SHP77 treated with DMSO at 0.1 percent for 48 hours (cell line): ENCODE measurements around the gene CHRM2.
"Not testable (repeated sequence)": the region's sequence is repeated elsewhere in the genome, so short reads cannot be mapped to it uniquely, and the experiment has no call there.

Experiments used
- DNase-seq: peaks from one replicate; lab custom pipeline; 2025; lab: John Stamatoyannopoulos, UW

Gene CHRM2

GRCh38 chr7:136868496-136869000, at the start of gene CHRM2:
CHRM2 (plus strand) TSS chr7:136868652; CDS start chr7:137014866, 146,214 bp downstream.
- DNase-seq = no peak

DNA sequence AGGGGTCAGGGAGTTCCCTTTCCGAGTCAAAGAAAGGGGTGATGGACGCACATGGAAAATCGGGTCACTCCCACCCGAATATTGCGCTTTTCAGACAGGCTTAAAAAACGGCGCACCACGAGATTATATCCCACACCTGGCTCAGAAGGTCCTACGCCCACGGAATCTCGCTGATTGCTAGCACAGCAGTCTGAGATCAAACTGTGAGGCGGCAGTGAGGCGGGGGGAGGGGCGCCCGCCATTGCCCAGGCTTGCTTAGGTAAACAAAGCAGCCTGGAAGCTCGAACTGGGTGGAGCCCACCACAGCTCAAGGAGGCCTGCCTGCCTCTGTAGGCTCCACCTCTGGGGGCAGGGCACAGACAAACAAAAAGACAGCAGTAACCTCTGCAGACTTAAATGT, 37.1 kb upstream of the CHRM2 start:
- DNase-seq = not testable (repeated sequence)

DNA sequence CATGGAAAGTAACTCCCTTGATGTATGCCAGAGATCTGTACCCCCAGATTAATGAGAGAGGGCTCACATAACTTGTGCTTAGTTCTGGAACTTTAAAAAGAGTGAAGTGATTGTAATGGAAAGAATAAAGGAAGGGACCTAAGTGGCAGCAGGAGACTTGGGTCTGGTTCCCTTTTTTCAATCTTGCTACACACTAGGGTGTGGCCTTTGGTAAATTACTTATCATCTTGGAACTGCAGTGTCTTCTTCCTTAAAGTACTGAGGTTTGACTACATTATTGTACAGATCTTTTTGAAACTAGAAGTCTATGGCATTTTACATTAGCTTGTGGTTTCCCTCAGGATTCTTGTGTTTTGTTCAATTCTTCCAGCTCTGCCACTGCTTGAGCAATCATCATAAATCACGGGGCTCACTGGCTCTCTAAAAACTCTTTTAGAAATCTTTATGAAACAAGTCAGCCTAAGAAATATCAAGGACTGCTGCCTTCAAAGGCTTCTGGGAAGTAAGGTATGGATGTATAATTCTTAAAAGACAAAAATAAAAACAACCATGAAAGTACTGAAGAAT, 22.5 kb upstream of the CHRM2 start:
- DNase-seq = no peak

- no peak for DNase-seq
These were observed 20.6 kb upstream of the CHRM2 start for GRCh38 chr7:136847858-136848257.

DNA sequence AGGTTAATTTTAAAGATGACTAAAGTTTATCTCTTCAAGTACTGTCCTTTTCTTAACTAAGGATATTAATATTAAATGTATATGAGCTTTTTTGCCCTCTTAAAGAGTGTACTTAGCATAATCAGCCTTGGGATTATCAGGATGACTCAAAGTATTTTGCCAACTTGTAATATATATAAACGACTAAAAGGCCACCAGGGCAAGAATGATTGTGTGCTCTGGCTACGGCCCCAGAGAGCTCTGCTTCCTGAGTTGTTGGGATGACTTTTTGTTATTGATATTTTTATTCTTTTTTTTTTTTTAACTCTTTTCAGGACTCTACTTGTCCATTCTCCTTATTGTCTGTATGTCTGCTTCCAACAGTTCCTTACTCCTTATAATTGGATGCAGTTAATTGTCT, 14.8 kb upstream of the CHRM2 start:
- no peak for DNase-seq

DNA sequence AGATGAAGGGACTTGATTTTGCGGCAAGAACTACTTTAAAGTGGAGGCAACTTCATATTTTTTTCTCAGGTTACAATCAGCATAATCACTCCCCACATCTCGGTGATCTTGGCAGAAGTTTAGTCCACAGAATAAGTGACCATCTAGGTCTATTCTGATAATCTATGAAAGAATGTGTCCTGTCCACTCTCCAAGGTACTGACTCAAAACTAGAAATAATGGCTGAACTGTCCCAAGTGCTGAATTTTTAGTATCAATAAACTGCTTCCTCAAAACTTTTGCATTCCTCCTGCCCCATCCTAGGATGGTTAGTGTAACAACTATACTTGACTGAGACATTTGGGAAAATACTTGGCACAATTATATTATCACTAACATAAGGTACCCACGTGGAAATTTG, 10.9 kb upstream of the CHRM2 start:
- no peak for DNase-seq

DNA sequence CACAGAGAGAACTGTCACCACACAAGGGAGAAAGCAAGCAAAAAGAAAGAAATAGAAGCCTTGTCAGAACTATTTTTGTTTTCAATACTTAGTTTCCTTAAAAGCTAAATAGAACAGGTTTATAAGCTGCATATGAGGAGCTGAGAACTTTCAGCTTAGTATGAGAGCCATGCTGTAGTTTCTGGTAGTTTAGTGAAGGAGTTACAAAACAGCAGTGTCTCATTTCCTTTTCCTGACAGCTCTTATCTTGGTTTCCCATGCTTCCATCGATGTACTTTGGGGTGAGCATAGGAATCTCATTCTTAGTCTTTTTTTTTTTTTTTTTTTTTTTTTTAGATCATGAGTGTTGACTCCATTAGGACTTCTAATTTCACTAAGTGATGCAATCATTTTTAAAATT, 8.6 kb upstream of the CHRM2 start:
- no peak for DNase-seq

DNA sequence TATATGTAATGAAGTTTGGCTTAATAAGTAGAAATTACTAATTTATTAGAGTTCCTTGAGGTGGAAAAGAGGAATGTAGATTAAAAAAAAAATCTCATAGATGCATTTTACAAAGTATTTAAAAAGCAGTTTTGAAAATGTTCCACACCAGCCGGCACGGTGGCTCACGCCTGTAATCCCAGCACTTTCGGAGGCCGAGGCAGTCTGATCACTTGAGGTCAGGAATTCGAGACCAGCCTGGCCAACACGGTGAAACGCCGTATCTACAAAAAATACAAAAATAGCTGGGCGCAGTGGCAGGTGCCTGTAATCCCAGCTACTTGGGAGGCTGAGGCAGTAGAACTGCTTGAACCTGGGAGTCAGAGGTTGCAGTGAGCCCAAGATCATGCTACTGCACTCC, 3.2 kb upstream of the CHRM2 start:
- no peak for DNase-seq

- DNase-seq = no peak
These were observed 2.7 kb upstream of the CHRM2 start for GRCh38 chr7:136865777-136866176.

DNA sequence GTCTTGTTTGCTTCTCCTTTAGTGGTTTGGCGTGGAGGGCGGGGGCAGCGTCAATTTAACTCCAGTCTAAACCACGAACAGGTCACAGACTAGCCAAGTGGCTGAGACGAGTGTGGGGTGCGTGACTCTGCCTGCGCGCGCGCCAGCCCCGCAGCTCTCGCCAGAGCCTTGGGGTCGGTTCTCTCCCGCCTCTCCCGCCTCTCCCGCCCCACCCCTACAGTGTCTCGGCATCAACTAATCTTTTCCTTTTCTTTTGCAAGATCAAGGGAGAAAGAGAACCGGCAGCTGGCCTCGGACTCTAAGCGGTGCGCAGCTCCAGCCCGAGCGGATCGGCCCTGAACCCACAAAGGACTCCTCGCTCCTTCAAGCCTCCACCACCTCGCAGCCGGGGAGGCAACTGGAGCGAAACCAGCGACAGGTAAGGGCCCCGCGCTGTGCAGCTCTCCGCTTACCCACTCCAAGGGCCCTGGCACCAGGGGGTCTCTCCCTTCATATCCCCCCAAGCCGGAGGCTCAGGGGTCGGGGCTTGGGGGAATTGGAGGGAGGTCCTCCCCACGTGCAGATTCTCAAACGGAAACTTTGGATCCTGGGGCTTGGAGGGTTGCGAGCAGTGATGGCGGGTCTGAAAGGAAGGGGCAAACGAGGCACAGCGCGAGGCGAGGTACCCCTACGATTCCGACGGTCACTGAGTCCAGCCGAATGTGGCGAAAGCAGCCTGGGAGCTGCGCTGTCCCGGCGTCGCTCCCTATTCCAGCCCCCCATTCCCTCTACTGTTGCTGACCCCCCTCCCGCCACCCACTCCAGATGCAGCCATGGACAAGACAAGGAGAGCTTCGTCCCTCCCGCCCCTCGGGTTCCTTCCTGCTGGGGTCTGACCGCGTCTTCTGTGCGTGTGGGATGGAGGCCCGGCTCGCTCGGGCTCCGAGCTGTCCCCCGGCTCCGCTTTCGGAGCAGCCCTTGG, 829 bp downstream of the CHRM2 start:
- DNase-seq = no peak

GRCh38 chr7:136869991-136870865, 1.8 kb downstream of the CHRM2 start:
- no peak for DNase-seq

DNA sequence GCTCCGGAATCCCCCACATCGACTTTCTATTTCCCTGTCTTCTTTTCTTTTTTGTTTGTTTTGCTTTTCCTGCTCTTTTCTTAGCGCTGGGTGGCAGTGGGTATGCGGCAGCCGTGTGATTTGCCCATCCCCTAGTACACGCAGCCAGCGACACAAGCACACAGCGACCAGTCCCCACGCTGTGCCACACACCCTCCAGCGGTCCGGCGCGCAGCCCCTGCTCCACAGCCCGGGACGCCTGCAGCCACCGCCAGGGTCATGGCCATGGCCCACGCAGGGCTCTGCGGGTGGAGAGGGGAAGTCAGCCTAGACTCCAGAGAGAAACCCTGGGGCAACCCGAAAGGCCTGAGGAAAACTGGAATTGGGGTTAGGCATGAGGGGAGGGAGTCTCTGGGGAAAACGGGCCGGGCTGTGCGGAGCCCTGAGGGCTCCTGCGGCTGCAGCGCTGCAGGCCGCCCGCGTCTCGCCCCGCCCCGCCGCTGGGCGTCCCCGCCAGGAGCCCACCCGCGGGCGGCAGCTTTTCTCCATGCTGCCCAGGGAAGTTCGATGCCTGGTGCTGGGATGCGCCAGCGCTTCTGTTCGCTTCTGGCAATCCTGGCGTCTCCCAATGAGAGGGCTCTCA, 2.5 kb downstream of the CHRM2 start:
- DNase-seq = no peak

- DNase-seq = peak; percentile 31
These were observed 6.1 kb downstream of the CHRM2 start for GRCh38 chr7:136874393-136875032.

GRCh38 chr7:136877509-136877908, 9.1 kb downstream of the CHRM2 start:
- DNase-seq = no peak

- no peak for DNase-seq
These were observed 9.5 kb downstream of the CHRM2 start for GRCh38 chr7:136877990-136878389.

DNA sequence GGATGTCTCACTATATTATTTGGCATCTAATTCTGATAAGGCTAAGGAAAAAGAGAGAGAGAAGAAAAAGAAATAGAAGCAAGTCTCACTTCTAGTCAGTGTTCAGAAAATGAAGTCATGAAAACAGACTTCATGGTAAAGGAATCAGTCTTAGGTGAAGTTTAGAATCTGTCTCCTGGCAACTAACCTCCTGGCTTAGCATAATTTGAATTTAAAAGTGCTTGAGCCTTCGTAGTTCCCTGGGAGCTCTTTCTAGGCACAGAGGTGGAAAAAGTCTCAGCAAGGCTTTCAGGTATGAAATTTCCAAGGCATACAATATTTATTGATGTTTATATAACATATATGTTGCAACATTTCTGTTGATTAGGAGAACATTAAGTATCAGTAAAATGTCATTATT, 10.4 kb downstream of the CHRM2 start:
- no peak for DNase-seq

DNA sequence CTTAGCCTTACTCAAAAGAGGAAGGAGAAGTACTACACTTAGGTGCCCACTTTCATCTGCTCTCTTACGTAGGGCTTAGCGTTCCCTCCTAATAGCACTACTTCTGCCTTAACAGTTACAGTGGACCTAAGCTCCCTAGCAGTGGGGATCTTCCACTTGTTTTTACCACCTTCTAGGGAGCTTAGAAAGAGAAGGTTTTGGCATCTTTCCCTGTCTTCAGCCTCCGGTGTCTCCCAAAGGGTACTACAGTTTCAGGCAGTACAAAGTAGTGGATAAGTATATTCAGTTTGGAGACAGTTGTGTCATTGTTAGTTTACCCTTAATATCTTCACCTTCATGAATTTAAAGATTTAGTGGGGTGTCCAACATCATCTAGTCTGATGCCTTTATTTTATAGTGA, 14.6 kb downstream of the CHRM2 start:
- DNase-seq = no peak

DNA sequence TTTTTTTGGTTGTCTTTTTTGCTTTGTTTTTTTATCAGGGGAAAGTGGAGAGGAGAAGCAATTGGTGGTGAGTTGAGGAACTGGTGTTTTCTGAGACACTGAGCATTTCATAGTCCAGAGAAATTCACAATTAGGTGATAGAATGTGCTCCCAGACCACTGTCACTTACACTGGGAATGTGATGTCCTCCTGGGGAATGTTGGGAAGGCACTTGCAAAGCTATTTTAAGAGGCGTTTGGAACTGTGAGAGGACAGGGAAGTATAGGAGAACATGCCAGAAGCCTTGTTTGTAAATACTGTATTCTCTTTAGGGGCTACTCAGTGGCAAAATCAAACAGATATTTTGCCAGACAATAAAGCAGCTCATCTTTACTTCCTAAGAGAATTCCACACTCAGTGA, 16.0 kb downstream of the CHRM2 start:
- no peak for DNase-seq

GRCh38 chr7:136887317-136887716, 18.9 kb downstream of the CHRM2 start:
- DNase-seq = no peak

- no peak for DNase-seq
These were observed 21.9 kb downstream of the CHRM2 start for GRCh38 chr7:136890399-136890798.

DNA sequence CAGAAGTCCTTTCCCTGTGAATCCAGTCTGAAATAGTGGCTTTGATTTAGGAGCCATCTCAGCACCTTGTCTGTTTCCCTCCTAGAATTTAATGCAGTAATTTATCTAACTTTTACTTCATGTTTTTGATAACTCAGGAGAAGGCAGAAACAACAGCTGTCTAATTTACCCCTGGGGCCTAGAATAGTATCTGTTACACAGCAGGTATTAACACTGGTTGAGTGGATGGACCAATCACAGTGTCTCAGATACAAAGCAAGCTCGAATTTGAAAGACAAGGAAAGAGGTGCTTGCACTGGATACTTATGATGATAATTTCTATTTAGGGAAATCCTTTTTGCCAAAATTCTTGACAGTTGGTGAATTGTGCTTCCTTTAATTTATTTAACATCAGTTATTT, 23.4 kb downstream of the CHRM2 start:
- DNase-seq = no peak
